Gastrocnemius medialis (tissue), 4 donors: Measurements from ENCODE around the gene CRISPLD2. TPM values are rescaled to one million over a fixed set of nuclear protein-coding genes. Genes with fewer than 3 reads are reported as not detected.
A peak's percentile ranks its signal among the peaks of the same experiment; 100 is the strongest.
"Not testable (repeated sequence)": the region's sequence is repeated elsewhere in the genome, so short reads cannot be mapped to it uniquely, and the experiment has no call there.

Source experiments
- ATAC-seq, 2 donors: fragments of 150-250 bp; one replicate each; pipeline ENCODE4 v1.9.1; 2016
- DNase-seq, 2 donors: peaks; one replicate each; pipeline ENCODE4 v3.0.0-alpha.2; 2019
- H3K27ac ChIP-seq, 4 donors: fragments of 200-600 bp; sonication (generic); 1 replicate in 1 of 4; 2 replicates in 3 of 4; pipeline ENCODE4 v1.5.1; 2016 to 2018; ENCODE audit warnings: mild to moderate bottlenecking in 2 of 4, moderate library complexity in 1 of 4
- H3K27me3 ChIP-seq, 3 donors: fragments of 200-600 bp; sonication (generic) in 2 of 3; 1 replicate in 1 of 3; 2 replicates in 2 of 3; pipeline versions ENCODE4 v1.5.1 to v1.6.0; 2016 to 2019; ENCODE audit warnings: mild to moderate bottlenecking in 1 of 3, moderate library complexity in 1 of 3
- H3K36me3 ChIP-seq, 2 donors: fragments of 200-600 bp; sonication (generic) in 1 of 2; one replicate each; pipeline ENCODE4 v1.5.1; 2017 to 2018
- H3K4me1 ChIP-seq, 2 donors: fragments of 200-600 bp; sonication (generic) in 1 of 2; one replicate each; pipeline ENCODE4 v1.5.1; 2016 to 2017; ENCODE audit warnings: mild to moderate bottlenecking in 2 of 2
- H3K4me3 ChIP-seq, 4 donors: fragments of 200-600 bp; sonication (generic) in 3 of 4; 1 replicate in 1 of 4; 2 replicates in 3 of 4; pipeline ENCODE4 v1.5.1; 2016 to 2019; ENCODE audit warnings: mild to moderate bottlenecking in 2 of 4
- H3K9me3 ChIP-seq, 3 donors: fragments of 200-600 bp; sonication (generic) in 2 of 3; 1 replicate in 1 of 3; 2 replicates in 2 of 3; pipeline ENCODE4 v1.5.1; 2016 to 2019
- POLR2A ChIP-seq, 2 donors: fragments of 450-650 bp; IDR thresholded peaks; one replicate each; pipeline ENCODE4 v1.6.1; 2017; ENCODE audit warnings: antibody characterized with exemption in 2 of 2, mild to moderate bottlenecking in 2 of 2, moderate library complexity in 2 of 2
- in situ Hi-C, 4 donors: fragments of 200-750 bp; cut with MboI; loops; one replicate each; pipeline versions ENCODE4 v1.15.0 to v1.8.0; 2017; ENCODE audit warnings: low sequenced_read_pairs in 4 of 4
- intact Hi-C: fragments of 100-400 bp; cut with DNase I; formaldehyde crosslinking; loops from one replicate; pipeline ENCODE4 v1.15.1; 2023; ENCODE audit warnings: low total_unique reads
- total RNA-seq, 4 donors: library from RNA; depleted of rRNA; stranded (reverse); fragments of >200 nt; gene quantifications; one replicate each; pipeline versions ENCODE4 v1.1.0 to v1.2.3, GENCODE V29; 2016
- TF ChIP-seq, protein P1 (sequence below), 5 experiments: fragments of 450-650 bp in 3 of 5; fragments of 200-600 bp in 2 of 5; sonication (generic) in 2 of 5; IDR thresholded peaks in 4 of 5; conservative IDR thresholded peaks in 1 of 5; 1 replicate in 4 of 5; 2 replicates in 1 of 5; pipeline ENCODE4 v1.5.1; 2016 to 2019; ENCODE audit warnings: antibody characterized with exemption in 5 of 5, mild to moderate bottlenecking in 3 of 5, moderate library complexity in 3 of 5

Gene CRISPLD2
- total RNA-seq, 4 donors from 2014 or later, result 26.1 to 50.1 (median 39.0) TPM

DNA sequence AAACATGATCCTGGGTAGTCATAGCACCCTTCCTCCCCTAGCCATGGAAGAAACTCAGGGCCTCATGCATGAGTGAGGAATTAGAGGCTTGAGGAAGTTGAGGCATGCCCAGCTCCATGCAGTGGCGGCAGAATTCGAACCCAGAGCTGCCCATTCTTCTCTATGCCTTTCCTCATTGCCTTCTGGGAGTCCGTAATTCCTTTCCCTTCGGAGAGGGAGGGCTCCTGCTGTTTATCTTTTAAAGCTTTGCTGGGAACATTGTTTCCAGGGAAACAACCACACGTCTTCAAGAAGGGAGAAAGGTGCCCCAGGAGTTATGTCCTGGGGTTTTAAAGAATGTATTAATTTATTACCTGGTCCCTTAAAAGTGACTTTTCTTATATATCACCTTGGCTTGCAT is 8.5 kb downstream of the CRISPLD2 start:
- intact Hi-C loops (no loop called here), in situ Hi-C loops (no loop called here)
- DNase-seq (no peak), ATAC-seq (no peak)
- Histone ChIP-seq H3K4me1 (peaks cover 9 to 16% of the 10 kb centered on the region in 2 donors), H3K27me3 (peaks cover 0 to 10% (median 7%) of the 10 kb centered on the region in 3 donors), H3K9me3 (no peaks in the 10 kb centered on the region), H3K27ac (peak overlapping the region in 3 of 4 donors; percentile 68 to 85 (median 78)), H3K4me3 (no peak overlapping the region), H3K36me3 (peaks cover 0 to 5% of the 10 kb centered on the region in 2 donors)
- TF ChIP-seq, protein P1, sequence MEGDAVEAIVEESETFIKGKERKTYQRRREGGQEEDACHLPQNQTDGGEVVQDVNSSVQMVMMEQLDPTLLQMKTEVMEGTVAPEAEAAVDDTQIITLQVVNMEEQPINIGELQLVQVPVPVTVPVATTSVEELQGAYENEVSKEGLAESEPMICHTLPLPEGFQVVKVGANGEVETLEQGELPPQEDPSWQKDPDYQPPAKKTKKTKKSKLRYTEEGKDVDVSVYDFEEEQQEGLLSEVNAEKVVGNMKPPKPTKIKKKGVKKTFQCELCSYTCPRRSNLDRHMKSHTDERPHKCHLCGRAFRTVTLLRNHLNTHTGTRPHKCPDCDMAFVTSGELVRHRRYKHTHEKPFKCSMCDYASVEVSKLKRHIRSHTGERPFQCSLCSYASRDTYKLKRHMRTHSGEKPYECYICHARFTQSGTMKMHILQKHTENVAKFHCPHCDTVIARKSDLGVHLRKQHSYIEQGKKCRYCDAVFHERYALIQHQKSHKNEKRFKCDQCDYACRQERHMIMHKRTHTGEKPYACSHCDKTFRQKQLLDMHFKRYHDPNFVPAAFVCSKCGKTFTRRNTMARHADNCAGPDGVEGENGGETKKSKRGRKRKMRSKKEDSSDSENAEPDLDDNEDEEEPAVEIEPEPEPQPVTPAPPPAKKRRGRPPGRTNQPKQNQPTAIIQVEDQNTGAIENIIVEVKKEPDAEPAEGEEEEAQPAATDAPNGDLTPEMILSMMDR (IDR thresholded peaks at IDR 0.05 in 4 of 5, conservative IDR thresholded peaks at IDR 0.05 in 1 of 5), result no peak
- TF ChIP-seq POLR2A (IDR thresholded peaks at IDR 0.05), result no peak

DNA sequence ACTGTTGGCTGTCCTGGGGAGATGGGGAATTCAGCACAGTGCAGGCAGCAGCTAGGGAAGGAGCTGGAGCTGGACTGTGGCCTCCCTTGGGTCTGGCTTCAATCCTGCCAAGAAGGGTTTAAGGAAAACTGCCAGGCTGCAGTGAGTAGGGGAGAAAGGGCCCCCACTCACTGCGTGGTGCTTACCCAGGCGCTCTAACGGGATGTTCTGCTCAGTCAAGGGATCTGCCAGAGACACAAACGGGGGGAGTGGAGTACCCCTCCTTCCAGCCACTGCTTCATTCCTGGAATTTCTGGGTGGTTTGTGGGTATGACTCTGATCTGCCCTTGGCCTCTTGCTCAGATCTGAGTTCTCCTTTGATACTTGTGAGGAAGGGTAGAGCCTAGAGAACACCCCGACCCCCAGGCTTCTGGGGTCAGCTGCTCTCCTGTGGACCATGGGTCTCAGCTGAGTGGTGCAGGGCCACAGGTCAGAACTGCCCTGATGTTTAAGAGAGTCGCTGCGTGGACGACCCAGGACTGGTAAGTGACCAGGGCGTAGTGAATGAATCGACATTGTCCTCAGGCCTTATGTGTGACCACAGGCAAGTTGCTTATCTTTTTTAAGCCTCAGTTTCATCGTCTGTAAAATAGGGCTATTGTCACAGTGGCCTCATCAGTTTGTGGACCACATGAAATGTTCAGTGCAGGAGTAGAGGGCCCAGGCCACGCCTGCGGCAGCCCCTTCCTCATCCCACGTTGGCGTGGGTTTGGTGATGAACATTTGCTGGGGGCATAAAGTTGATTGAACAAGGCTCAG is 9.6 kb downstream of the CRISPLD2 start:
- peak overlapping the region; percentile 45 to 85 (median 58) for H3K27ac ChIP-seq
- no peak for DNase-seq
- H3K36me3 ChIP-seq, result peaks cover 0 to 5% of the 10 kb centered on the region in 2 donors
- TF ChIP-seq, protein P1 (IDR thresholded peaks at IDR 0.05 in 4 of 5, conservative IDR thresholded peaks at IDR 0.05 in 1 of 5), result no peak
- peak in 1 of 2 donors; percentile 9 for TF ChIP-seq POLR2A (IDR thresholded peaks at IDR 0.05)
- in situ Hi-C loops, result no loop called here
- peaks cover 14 to 27% of the 10 kb centered on the region in 2 donors for H3K4me1 ChIP-seq
- peaks cover 0 to 6% (median 5%) of the 10 kb centered on the region in 3 donors for H3K27me3 ChIP-seq
- no peak overlapping the region for H3K4me3 ChIP-seq
- intact Hi-C loops, result no loop called here
- no peak for ATAC-seq
- no peaks in the 10 kb centered on the region for H3K9me3 ChIP-seq

DNA sequence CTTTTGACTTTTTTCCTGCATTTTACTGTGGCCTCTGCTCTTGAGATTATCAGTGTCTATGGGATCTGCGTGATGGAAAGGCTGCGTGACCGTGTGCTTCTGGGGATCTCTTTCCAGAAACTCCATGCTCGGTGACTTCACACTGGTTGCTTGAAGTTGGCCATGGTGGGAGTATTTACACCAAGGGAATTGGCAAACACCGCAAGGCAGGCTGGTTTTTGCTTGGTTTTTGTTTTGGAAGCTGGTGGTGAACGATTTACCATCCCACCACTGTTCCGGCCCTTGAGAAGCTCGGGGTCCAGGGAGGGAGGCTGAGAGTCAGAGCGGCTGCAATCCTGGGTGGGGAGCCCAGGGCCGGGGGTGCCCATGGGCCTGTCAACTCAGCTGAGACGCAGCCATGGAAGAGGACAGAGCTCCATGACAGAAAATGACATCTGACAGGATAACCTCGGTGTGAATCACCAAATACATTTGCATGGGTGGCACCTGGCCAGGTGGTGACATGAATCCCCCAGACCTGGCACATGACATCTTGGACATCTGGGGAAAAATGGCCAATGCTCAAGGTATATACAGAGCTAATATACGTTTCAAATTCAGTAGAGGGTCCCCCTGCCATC is 11.1 kb downstream of the CRISPLD2 start:
- Histone ChIP-seq H3K27me3 (peaks cover 0 to 5% (median 3%) of the 10 kb centered on the region in 3 donors), H3K4me1 (peaks cover 27 to 41% of the 10 kb centered on the region in 2 donors), H3K36me3 (peaks cover 0 to 5% of the 10 kb centered on the region in 2 donors), H3K9me3 (no peaks in the 10 kb centered on the region), H3K27ac (peak overlapping the region; percentile 76 to 85 (median 82)), H3K4me3 (no peak overlapping the region)
- TF ChIP-seq POLR2A (IDR thresholded peaks at IDR 0.05), result no peak
- TF ChIP-seq, protein P1 (IDR thresholded peaks at IDR 0.05 in 4 of 5, conservative IDR thresholded peaks at IDR 0.05 in 1 of 5), result no peak
- intact Hi-C loops, result loop anchor here (10.0 kb wide), 1 partner anchor 94 kb away; no protein-coding TSS in a partner anchor
- DNase-seq, result no peak
- in situ Hi-C loops, result no loop called here
- ATAC-seq, result no peak

DNA sequence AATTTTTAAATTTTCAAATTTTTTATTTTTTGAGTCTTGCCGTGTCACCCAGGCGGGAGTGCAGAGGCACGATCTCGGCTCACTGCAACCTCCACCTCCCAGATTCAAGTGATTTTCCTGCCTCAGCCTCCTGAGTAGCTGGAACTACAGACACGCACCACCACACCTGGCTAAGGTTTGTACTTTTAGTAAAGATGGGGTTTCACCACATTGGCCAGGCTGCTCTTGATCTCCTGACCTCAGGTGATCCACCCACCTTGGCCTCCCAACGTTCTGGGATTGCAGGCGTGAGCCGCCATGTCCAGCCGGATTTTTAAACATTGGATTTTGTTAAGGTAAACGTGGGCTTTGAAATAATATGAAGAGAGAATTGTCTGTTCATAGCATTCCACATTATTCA is 11.9 kb downstream of the CRISPLD2 start:
- H3K27me3 ChIP-seq, in situ Hi-C loops, H3K36me3 ChIP-seq, DNase-seq, H3K9me3 ChIP-seq, ATAC-seq: not testable (repeated sequence)
- intact Hi-C loops, result loop anchor here (2.0 to 10.0 kb wide), 2 partner anchors 57 to 93 kb away; no protein-coding TSS in a partner anchor
- Histone ChIP-seq H3K27ac (peak overlapping the region; percentile 76 to 85 (median 82)), H3K4me3 (peak overlapping the region in 1 of 4 donors; percentile 5), H3K4me1 (peaks cover 31 to 46% of the 10 kb centered on the region in 2 donors)
